SKM-1 treated with dmso at 0.1 percent for 144 hours (cell line): ENCODE measurements around the gene LIPE.
A peak's percentile ranks its signal among the peaks of the same experiment; 100 is the strongest.

Experiments used
- DNase-seq: peaks from one replicate; lab custom pipeline; 2025; ENCODE audit not compliant: unreplicated experiment; lab: John Stamatoyannopoulos, UW

The LIPE gene

DNA sequence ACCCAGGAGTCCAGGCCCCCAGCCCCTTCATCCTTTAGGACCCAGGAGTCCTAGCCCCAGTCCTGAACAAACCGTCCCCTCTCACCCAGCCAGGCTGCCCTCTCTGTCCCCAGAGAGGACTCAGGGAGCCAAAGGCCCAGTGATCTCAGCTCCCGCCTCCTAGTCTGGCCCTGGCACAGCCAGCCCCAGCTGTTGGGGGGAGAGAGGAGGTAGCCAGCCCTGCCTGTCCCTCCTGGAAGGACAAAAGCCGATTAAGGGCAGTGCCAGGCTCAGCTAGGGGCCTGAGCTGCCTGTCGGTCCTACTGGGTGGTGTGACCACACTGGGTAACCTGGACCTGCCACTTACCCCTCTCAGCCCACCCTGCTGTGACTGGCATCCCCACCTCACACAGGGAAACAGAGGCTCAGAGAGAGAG lies 14.5 kb downstream of the LIPE start:
- DNase-seq: no peak

DNA sequence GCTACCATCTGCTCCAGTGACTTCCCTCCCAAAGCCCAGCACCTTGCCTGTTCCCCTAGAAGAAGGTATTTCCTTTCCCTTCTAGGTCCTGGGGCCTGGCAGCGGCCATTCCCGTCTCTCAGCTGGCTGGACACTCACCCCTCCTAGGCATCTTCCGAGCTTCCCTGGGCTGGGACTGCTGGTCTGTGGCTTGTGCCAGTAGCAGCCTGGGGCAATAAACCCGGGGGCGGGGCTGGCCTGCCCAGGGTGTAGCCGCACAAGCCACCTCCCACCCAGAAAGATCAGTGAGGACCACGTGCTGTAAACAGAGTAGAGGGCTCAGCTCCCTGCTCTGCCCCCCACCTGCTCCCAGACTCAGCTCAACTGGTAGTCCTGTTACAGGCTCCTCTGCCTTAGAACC lies 15.0 kb downstream of the LIPE start:
- DNase-seq: no peak

DNA sequence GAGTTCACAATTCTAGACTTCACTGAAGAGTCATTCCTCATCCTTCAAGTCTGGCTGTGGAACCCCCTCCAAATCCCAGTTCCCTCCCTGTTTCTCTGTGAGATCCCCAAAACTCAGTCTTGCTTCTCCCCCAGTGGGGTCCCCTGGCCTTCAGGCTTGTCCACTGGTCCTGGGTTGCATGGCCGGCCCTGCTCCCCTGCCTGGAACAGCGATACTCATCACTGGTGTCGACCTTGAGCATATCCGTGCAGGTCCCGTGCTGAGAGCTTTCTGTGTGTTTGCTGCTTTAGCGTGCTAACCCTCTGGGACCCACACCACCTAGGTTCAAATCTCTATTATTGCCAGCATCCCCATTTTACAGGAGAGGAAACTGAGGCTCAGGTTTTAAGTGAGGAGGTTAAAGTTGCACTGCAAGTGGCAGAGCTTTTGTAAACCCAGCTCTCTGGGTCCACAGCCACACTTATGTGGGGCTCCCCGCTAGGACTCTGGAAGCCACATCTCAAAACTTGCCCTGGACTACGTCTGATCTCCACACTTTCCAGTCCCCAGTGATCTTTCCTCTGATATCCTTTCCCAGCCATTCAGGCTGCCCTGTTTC lies 15.5 kb downstream of the LIPE start:
- DNase-seq: no peak

DNA sequence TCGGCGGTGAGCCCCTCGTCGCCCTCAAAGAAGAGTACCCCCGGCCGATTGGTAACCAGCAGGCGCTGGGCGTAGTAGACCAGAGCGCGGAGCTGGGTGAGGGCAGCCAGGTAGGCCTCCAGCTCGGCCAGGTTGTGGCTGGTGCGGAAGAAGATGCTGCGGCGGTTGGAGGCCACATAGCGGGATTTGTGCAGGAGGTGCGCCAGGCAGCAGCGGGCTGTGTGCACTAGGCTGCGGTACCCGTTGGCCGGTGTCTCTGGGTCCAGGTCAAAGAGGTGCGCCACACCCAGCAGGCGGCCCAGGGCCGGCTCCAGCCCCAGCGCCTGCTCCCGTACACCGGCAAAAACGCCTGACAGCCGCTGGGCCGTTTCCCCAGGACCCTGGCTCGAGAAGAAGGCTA lies 16.8 kb downstream of the LIPE start:
- DNase-seq: no peak

DNA sequence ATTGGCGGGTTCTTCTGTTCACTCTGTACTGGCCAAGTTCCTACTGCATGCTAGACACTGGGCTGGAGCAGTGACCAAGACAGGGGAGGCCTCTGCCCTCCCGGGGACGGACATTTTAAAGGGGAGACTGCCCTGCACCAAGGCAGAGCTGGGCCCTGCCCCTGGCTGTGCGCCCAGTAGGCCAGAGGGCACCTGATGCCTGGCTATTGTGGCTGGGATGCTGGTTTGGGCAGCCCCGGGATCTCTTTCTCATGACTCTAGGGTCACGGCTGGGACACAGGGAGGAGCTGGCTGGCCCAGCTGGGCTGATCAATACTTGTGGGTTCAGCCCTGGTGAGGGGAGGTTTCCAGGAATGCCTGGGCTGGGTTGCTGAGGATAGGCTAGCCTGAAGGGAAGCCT lies 17.7 kb downstream of the LIPE start:
- DNase-seq: no peak

DNA sequence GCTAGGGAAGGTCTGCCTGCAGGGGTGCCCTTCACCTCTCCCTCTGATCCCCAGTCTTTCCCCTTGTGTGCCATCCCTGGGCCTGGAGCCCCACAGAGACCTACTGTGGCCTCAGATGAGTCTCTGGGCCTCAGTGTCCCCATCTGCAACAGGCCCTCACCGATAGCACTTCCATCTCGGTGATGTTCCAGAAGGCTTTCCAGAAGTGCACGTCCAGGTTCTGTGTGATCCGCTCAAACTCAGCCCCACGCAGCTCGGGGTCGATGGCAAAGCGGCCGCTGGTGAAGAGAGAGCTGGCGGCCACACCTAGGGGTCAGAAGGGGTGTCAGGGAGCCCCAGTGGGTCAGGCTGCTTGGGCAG lies 19.4 kb downstream of the LIPE start:
- DNase-seq: no peak

DNA sequence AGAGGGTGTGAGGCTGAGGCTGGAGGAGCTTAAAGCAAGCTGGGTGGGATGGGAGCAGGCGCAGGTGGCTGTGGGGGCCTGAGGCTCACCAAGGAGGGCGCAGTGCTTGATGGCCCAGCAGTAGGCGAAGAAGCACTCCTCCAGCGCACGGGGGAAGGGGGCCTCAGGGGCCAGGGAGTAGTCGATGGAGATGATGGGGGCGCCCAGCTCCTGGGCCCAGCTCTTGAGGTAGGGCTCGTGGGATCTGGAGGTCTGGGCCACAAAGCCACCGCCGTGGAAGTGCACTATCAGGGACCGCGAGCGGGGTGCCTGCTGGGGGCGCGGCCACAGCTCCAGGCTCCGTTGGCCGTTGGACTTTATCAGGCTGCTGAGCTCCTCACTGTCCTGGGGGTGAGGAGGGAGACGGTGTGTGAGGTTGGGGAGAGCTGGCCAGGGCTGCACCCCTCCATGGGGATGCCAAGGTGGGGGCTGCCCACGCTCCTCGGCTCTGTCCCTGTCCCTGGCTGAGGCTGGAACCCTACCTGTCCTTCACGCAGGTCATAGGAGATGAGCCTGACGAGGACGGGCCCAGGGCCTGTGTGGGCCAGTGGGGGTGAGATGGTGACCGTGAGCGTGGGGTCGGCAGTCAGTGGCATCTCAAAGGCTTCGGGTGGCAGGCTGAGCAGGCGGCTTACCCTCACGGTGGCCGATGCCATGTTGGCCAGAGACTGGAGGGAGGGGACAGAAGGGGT lies 19.9 kb downstream of the LIPE start:
- no peak for DNase-seq

DNA sequence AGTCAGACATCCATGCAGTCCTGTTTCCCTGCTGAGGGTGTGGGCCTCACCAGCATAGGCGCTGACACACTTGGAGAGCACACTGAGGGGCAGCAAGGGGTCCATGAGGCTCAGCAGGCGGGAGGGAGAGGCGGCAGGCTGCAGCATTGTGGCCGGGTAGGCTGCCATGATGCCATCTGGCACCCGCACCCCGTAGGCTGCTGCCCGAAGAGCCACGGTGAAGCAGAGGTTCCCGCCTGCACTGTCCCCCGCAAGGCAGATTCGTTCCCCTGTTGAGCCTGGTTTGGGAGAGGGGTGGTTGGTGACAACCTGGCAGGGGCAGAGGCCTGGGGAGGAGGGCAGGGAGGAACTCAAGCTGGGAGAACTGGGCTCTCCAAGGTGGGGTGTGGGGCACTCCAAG lies 21.1 kb downstream of the LIPE start:
- DNase-seq: no peak

DNA sequence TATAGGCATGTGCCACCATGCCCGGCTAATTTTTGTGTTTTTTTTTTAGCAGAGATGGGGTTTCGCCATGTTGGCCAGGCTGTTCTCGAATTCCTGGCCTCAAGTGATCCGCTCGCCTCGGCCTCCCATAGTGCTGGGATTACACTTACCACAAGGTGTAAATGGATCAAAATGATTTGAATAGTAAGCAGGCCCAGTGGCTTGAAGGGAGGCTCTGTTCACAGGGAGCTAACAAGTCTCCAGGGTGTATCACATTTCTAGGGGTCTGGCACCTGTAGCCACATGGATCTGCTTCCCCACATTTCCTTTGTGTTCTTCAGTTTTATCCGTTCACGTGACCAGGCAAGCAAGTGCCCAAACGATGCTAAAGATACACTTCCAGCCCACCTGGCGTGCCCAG lies 23.6 kb downstream of the LIPE start:
- DNase-seq: no peak

DNA sequence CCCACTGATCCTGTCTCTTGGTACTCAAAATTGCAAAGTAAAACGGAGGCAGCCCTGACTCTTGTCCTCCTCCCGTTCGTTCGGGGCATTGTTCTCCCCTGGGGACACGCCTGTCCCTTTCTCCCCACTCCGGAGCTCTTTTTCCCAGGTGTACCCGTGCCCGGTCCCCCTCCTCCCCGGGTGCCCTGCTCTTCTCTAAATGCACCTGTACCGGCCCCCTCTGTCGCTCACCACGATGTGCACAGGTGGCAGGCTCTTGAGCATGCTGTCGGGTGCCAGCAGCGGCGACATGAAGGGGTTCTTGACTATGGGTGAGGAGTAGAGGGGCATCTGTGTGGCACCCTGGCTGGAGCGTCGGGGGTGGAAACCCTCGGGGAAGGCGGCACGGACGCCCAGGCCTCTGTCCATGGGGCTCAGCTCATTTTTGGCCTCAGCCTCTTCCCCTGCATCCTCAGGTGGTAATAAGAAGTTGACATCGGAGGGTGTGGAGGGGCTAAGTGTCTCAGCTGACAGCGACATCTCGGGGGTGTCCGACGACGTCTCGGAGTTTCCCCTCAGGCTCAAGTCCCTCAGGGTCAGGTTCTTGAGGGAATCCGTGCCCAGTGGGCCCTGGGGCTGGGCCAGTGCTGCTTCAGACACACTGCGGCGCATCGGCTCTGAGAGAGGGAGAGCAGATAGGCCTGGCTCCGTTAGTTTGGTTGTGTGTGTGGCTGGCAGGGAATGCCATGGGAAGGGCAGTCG lies 24.6 kb downstream of the LIPE start:
- no peak for DNase-seq

DNA sequence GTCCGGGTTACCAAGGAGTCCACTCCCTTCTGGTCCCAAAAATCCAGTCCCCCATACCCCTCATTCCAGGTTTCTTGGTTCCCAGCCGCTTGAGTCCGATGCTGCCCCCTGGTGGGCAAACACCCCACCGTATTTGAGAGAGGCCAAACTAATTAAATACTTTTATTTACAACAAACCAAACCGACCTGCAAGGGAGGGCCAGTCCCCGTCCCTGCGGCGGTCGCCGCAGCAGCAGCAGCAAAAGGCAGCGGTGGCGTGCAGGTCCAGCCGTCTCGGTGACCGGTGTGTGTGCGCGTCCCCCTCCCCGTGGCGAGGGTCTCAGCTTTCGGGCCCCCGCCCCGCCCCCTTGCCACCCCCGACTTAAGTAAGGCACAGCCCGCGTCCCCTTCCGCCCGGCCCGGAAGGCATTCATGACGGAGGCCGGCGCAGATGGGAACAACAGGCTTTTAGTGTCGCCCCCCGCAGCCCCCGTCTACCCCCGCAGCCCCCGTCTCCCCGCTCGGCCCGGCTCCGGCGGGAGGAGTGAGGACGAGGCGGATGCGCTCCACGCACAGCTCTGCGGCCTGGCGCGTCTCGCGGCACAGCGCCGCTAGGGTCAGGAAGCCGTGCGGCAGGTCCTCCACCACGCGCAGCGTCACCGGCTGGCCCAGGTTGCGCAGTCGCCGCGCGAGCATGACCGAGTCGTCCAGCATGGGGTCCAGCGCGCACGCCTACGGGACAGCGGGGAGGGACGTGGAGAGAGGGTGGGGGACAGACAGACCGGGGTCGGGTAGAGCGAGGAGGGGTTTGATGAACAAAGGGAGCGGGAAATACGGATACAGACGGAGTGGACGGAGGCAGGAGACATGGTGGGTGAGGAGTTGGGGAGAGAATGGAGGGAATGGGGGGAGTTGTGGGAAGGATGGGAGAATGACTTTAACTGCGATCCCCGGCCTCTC lies 25.6 kb downstream of the LIPE start:
- DNase-seq: peak; percentile 9

DNA sequence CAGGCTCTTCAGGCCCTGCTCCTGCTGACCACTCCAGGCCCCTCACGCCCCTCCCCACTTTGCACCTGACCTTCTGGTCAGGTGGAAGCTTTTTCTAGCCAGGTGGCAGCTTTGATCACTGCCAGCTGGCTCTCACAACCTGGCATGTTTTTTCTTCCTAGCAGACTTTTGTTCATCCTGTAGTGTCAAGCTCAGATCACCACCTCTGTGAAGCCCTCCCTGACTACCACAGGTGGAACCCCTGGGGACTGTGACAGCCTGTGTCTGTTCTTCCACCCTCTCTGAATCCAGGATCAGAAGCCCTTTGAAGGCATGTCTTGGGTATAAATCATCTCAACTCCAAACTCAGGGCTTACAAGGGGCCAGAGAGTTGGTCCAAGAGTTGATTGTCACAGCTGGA lies 26.8 kb downstream of the LIPE start:
- DNase-seq: no peak

DNA sequence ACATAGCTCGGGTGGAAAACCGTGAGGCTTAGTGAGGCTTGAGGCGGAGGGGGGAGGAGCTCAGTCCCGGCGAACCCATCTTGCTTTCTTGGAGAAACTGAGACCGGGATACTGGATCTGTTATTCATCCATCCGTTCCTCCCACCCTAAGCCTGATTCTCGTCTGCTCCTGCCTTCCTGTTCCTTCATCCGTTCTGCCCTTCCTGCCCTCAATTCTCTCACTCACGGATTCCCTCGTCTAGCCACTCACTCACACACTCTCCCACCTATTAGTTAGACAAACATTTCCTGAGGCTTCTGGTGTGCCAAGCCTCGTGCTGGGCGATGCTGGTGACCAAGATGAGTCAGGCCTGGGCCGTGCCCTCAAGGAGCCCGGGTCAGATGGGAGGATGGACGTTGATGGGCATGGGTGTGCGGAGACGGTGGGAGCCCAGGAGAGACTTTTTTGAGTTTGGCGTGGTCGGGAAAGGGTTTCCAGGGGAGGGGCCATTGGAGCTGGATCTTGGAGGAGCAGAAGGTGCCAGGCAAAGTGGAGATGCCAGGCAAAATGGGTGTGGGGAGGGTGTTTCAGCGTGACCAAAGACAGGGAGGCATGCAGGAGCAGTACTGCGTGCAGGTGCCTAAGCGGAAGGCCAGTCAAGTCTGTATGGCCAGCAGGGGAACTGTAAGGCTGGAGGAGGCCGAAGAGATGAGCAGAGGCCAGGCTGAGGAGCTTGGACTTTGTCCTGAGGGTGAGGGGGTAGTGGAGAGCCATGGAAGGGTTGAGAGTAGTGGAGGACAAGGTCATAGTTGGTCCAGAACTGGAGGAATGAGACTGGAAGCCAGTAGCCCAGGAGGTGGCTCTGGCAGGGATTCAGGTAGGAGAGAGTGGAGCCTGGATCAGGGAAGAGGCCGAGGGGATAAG lies 29.7 kb downstream of the LIPE start:
- DNase-seq: no peak

DNA sequence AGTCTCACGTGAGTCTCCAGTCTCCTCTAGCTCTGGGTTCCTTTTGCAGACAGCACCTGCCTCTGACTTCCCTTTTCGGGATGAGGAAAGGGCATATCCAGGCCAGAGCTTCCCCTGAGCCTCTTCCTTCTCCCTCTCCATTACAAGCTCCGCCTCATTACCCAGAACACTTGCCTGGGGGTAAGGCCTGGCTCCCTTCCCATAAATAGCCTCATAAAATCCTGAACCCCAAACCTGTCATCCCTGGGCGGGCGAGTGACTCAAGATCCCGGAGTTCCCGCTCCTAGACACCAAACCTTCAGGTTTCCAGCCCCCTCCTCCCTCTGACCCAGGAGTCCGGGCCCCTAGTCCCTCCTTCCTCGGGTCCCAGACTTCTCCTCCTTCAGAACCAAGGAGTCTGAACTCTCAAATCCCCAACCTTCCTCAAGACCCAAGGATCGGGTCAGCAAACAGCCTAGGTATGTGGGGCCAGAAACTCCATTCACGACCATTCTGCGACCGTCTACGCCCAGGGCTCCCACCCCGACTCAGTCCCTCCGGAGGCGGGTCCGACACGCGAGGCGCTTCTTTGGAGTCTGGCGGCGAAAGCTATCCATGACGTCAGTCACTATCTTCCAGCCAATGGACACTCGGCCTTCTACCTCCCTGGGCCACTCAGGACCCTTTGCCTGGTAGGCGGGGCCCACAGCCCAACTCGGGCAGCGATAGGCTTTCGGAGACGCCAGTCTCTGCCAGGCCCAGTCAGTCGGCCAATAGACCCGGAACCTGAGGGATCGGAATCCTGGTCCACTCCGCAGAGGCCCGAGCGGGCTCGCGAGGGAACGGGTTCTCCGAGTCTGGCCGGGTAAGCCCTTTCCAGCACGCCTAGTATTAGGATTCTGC lies 30.6 kb downstream of the LIPE start:
- peak; percentile 81 for DNase-seq

DNA sequence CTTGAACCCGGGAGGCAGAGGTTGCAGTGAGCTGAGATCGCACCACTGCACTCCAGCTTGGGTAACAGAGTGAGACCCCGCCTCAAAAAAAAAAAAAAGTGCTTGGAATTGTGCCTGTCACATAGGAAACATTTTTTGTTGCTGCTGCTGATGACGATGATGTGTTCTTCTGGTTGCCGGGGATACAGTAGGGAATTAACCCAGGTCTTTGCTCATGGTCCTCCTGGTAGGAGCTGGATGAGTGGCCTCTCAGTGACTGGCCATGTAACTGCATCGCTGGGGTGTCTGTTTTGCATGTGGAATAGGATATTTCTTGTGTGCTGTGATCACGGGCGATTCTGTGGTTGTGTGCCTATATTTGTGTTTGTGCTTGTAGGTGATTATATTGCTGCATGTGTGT lies 32.4 kb downstream of the LIPE start:
- no peak for DNase-seq

DNA sequence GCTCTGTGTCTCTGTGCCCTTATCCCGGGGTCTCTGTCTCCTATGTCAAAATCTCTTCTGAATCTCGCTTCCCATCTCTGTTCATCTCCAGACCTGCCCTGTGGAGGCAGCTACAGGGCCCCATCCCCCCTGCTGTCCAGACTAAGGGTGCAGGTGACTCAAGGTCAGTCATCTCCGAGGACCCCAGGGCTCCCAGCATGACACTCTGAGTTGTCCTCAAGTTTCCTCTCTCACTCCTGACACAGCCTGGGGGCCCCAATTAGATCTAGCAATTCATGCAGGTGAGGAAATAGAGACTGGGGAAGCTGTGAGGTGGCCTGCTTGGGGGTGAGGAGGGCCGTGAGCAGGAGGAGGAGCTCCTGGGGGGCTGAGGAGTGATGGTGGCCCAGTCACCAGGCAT lies 35.0 kb downstream of the LIPE start:
- no peak for DNase-seq

DNA sequence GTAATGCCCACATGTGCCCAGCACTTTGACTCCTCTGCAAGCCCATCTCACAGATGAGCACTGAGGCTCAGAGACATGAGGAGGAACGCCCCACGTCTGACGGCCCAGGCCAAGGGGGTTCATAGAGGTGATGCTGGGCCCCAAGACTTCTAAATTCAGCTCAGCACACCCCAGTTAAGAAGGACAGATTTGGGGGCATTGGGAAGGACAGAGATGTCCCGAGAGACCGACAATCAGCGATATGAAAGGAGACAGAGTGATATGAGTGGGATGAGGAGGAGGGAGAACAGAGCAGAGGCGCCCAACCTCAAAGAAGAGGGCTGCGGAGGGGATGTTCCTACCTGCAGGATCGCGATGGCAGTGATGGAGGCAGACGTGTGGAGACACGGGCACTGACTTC lies 37.3 kb downstream of the LIPE start, which contains the start of gene CNFN:
Gene CNFN, minus strand, starts transcription at position 399 of the 400 bp plus-strand sequence. CDS start 1,260 bp downstream, outside the sequence.
- DNase-seq: no peak

DNA sequence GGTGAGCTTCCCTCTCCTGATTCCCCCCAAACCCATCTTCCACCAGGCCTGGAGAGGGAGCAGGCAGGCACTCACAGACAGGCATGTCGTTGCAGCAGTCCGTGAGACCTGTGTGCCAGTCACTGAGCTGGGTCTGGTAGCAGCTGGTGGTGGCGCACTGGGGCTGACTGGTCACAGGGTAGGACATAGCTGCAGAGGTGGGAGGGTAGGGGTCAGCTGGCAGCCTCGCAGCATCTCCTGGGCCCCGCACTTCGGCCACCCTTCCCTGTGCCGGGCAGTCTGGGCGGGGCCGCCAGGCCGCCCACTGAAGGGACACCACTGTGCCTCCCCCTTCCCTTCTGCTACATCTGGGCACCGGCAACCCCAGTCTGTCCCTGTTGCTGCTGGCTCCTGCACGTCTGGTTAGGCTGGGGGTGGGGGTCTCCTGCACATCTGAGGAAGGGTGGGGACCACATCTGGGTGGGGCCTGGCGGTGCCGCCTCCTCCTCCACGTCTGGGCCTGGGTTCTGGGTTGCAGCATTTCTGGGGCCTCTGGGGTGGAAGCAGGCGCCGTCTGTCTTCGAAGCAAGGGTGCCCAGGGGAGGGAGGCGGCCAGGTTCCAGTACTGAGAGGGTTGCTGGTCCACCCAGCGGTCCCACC lies 38.2 kb downstream of the LIPE start:
- no peak for DNase-seq
